CD4-positive, alpha-beta T cell treated with Interleukin-21 for 1 hour (primary cell): ENCODE data around the gene WIZ.
A peak's percentile ranks its signal among the peaks of the same experiment; 100 is the strongest.

ENCODE experiments used
- DNase-seq: peaks from one replicate; pipeline ENCODE4 v3.0.0-alpha.2; 2020

WIZ gene

DNA sequence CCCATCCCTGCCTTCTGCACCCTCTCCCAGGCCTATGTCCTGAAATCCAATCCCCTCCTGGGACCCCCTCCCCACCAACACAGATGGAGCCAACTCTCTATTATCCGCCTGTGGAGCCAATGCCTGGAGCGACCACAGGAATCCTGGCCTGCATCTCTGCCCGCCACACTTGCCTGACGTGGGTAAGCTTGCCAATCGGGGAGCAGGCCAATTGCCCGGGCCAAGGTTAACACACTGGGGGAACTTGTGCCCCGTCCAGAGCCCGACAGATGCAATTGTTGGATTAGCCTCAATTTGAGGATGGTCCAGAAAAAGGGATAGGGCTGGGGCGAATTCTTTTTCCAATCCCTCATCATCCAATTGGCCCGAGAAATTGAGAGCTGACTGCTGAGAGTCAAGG, 5.9 kb downstream of the WIZ start:
- no peak for DNase-seq

- no peak for DNase-seq
Observed at GRCh38 chr19:15443325-15443724, 6.4 kb downstream of the WIZ start.

DNA sequence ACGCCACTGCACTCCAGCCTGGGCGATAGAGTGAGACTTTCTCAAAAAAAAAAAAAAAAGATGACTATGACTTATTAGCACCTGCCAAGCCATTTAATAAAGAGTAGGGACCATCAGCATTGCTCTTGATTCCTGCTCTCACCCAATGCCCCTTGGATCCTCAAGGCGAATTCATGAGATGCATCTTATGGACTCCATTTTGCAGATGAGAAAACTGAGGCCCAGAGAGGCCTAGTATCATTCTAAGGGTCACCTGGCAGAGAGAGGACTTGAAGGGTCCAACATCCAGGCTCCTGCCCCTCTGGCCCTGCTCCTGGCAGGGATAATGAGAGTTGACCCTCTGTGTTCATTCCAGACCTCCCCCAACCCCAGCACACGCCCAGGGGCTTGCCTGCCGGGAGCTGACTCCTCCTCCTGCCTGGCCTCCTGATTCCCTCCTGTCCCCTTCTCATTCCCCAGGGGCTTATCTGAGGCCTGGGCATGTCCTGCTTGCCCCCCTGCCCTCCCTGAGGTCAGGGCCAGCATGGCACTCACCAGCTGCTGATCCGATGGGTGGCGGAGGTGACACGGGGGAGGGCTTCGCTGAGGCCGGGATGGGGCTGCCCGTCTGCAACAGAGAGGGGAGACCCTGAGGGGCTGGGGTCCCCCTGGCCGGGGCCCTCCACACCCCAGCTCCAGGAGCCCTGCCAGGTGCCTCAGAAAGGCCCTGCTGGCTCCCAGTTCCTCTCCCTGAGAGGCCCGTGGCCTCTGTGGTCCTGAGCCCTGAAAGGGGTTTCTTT, 7.4 kb downstream of the WIZ start:
- DNase-seq, result no peak

GRCh38 chr19:15441317-15441716, 8.4 kb downstream of the WIZ start:
- no peak for DNase-seq

DNA sequence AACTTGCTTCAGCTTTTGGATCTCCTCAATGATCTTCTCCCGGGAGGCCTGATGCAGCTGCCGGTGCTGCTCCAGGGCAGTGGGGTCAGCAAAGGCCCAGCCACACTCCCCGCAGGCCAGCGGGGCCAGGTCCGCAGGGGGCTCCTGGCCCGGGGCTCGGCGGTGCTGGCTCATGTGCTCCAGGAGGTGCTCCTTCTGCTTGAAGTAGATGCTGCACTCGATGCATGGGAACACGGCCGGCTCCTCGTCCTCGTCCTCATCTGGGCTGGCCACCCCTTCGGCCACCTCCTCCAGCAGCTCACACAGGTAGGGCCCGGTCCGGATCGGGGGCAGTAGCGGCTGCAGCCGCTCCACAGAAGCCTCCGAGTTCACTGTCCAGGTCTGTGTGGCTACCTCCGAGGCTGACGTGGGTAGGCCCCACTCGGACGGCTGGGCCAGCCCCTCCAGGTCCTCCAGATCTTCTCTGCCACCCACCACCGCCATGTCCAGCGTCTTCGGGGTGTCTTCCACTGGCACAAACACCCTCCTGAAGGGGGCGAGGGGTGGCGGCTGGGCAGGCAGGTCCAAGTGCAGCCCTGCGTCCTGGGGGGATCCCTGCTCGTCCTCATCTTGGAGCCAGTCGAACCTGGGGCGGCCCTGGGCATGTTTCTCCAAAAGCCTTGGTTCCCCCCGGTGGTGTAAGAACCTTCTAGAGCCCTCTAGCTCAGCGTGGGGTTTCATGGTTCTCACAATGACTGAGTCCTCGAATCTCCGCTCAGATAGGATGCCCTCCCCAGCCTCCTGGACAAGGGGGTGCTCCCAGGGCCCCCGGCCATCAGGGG, 9.7 kb downstream of the WIZ start:
- DNase-seq, result no peak

GRCh38 chr19:15439078-15439799, 10.5 kb downstream of the WIZ start:
- DNase-seq, result no peak

DNA sequence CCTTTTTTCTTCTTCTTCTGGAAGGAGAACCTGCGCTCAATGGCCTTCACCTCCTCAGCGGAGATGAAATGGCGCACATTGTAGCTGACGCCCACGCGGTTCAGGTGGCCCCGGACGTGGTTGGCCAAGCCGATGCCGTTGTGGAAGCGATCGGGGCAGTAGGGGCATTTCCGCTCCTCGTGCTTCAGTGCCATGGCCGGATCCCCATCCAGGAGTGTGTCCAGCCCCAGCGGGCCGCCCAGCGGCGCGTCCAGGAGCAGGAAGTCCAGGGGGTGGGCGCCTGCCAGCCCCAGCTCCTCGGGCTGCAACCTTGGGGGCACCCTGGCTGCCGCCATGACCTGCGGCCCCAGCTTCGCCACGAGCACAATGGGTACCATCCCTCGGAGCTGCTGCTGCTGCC, 11.2 kb downstream of the WIZ start:
- DNase-seq, result no peak

- DNase-seq, result no peak
Observed at GRCh38 chr19:15438124-15438496, 11.6 kb downstream of the WIZ start.

- no peak for DNase-seq
Observed at GRCh38 chr19:15437355-15438123, 12.2 kb downstream of the WIZ start.

GRCh38 chr19:15436826-15437110, 13.0 kb downstream of the WIZ start:
- DNase-seq, result no peak

GRCh38 chr19:15436012-15436825, 13.5 kb downstream of the WIZ start:
- no peak for DNase-seq

DNA sequence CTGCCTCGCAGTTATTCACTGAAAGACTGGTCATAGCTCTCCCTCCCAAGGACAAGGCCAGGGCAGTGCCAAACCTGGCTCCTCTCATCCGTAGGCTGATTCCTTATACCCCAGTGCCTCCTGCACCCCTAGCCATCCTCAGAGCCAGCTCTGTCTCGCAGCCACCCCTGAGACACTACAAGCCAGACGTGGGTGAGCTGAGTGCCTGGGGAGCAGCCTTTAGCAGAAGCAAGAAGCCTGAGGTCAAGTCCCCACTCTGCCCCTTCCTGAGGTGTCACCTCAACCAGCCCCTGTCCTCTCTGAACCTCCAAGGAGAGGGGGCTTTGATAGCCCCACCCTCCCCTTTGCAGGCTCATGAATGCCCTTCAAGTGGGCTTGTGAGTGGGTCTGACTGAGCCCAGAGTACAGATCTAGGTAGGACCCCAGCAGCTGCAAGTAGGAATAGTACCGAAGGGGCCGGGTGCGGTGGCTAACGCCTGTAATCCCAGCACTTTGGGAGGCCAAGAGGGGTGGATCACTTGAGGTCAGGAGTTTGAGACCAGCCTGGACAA, 16.2 kb downstream of the WIZ start:
- DNase-seq, result no peak

DNA sequence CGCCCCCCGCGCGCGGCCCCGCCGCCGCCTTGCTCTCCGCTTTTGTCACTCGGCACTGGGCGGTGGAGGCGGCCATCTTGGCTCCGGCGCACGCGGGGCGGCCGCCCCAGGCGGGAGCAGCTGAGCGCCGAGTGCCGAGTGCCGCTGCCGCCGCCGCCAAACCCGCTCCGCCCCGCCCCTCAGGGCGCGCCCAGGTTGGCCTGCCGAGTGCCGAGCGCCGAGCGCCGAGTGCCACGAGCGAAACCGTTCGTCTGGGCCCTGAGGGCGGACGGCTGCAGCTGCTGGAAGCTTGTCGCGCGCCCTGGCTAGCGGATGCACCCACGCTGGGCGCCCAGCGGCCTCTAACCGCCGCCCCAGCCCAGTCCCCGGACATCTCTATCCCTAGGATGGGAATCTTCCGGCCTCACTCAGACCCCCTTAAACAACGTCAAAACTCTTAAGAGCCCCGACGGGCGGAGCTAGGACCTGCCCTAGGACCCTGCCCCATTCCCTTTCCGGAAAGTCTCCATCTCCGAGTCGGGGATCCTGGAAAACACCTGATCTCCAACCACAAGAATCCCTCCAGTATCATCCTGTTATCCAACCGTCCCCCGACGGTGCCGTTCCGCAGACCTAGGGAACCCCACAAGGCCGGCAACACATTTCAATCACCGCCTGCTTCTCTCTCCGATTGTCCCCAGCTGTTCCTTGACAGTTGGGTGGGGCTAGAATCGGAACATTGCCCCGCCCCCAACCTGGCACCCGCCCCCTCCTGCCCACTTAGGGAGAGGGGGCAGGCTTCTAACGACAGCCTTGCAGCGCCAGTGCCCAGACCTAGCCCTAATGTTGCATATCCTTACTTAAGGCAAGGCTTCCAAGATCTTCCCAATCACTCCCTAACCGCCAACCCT, 16.9 kb downstream of the WIZ start:
- peak; percentile 93 for DNase-seq

DNA sequence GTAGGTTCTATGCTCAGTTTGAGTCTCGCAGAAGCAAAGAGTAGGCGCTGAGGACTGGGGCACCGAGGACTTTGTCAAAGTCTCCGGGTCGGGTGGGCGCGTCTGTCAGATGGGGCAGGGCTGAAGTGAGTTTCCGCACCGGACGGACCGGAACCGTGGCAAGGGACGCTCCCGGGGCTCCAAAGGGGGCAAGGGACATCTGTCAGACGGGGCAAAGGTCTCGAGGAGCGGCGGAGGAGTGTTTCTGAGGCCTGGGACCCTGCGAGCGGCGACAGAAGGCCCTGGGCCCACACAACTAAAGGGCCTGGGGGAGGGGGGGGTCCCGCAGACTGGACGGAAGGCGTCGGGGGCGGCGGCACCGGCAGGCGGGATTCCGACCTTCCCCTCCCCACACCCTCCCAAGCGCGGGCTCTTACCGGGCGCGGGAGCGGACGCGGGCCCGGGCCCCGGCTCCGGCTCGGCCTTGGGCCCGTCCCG, 17.7 kb downstream of the WIZ start:
- DNase-seq, result no peak

DNA sequence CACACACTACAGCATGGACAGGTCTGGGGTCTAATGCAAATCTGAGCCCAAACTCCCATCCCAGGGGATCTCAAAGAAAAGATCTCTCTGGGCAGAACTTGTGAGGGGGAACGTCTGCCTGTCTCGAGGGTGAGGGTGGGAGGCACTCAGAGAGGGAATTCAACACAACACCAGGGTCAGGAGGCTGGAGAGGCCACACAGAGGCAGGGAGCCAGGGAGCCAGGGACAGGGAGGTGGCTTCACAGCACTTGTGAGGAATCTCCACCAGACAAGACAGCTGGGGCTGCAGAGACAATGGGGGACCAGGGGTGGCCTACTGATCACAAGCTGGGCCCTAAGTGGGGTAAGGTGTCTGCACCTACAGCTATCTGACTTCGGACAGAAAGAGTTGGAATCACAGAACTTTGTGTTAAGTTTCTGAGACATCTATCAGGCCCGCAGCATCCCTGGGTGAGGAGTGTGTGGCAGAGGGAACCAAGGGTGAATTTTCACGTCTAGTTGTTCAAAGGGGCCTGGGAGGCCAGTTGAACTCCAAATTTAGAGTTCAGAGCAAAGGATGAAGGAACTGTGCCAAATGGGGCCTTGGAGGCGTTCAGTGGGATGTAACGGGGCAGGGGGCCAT, 18.2 kb downstream of the WIZ start:
- no peak for DNase-seq

DNA sequence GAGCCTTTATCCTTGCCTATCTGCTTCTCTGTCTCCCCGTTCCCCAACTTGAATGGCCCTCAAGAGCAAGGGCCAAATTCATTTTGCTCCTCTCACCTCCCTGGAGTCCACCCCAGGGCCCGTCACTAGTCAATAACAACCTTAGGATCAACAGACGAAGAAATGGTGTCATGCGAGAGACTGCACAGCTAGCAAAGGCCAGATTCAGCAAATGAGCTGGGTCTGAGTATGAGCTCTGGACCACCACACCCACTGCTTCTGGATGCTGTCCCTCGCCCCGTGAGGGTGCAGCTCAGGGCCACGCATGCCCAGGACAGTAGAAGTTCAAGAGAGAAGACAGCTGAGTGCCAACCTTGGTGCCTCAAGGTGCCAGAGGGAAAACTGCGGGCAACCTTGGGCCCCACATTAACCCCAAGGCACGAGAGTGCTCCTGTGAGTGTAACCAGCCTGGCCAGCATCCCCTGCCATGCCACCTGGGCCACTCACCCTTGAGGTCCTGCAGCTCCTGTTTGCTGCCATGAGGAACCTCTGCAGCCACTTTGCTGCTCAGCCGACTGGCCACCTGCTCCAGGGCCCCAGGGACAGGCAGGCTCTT, 19.1 kb downstream of the WIZ start:
- DNase-seq, result no peak

GRCh38 chr19:15429825-15430467, 19.8 kb downstream of the WIZ start:
- DNase-seq, result no peak

GRCh38 chr19:15428956-15429824, 20.6 kb downstream of the WIZ start:
- no peak for DNase-seq
